Measurements from ENCODE around the gene HSPA1L.

DNA sequence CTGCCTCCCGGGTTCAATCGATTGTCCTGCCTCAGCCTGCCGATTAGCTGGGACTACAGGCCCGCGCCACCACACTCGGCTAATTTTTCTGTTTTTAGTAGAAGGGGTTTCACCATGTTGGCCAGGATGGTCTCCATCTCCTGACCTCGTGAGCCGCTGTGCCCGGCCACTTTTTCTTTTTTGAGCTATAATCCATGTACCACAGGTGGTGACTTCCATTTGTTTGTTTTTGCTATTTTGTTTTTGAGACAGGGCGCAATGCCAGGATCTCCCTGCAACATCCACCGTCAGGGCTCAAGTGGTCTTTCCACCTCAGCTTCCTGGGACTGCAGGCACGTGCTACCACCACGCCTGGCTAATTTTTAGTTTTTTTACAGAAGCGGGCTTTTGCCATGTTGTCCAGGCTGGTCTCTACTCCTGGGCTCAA lies 21.0 kb upstream of the HSPA1L start:
- TF ChIP-seq, protein P1, sequence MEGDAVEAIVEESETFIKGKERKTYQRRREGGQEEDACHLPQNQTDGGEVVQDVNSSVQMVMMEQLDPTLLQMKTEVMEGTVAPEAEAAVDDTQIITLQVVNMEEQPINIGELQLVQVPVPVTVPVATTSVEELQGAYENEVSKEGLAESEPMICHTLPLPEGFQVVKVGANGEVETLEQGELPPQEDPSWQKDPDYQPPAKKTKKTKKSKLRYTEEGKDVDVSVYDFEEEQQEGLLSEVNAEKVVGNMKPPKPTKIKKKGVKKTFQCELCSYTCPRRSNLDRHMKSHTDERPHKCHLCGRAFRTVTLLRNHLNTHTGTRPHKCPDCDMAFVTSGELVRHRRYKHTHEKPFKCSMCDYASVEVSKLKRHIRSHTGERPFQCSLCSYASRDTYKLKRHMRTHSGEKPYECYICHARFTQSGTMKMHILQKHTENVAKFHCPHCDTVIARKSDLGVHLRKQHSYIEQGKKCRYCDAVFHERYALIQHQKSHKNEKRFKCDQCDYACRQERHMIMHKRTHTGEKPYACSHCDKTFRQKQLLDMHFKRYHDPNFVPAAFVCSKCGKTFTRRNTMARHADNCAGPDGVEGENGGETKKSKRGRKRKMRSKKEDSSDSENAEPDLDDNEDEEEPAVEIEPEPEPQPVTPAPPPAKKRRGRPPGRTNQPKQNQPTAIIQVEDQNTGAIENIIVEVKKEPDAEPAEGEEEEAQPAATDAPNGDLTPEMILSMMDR (conservative IDR thresholded peaks at IDR 0.05): no peak
- TF ChIP-seq ZFX (IDR thresholded peaks at IDR 0.05): no peak
